Renal cortical epithelial cell (primary cell): Measurements from ENCODE around the gene HLA-DOB. TPM values are rescaled to one million over a fixed set of nuclear protein-coding genes. Genes with fewer than 3 reads are reported as not detected.

Source experiments
- DNase-seq: peaks from one replicate; pipeline ENCODE4 v3.0.0-alpha.2; 2011; ENCODE audit warnings: low read depth
- total RNA-seq: library from RNA; depleted of rRNA; stranded (reverse); fragments of >200 nt; gene quantifications from 2 replicates; pipeline ENCODE4 v1.2.3, GENCODE V29; 2014

HLA-DOB gene
- total RNA-seq, 1 donor from 2014 or later: not detected

DNA sequence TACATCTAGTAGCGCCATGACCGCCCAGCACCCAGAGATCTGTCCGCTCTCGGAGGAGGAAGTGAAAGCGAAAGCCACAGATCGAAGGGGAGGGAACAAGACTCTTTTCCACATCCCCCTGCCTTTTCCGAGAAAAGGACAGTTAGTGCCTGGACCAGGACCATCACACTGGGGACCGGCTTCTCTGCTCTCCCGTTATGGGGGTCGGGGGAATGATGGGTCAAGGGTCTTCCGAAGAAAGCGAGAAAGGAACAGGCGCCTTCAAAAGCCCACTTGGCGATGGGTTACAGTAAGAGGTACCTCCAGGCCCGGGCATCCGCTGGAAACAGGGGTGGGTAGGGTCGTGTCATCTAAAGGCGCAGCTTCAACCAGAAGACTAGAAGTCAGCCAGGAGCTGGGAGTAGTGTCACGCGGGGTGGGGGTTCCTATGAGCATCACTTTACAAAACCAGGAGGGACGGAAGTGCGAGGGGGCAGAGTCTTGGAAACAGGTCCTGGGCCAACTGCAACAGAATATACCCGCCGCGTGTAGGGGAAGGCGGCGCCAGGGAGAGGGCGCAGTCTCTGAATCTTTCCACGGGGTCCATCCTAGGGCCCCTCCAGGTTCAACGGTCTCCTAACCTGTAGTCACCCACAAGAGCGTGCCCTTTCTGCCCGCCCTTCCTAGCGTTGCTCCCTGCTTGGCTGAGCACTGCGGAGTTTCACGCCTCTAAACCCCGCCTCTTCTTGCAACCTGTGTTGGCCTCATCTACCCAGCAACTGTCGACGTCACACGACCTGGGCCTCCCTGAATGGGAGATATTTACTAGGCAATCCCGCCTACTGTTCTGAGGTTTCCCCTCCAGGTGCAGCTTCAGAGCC lies 27.4 kb upstream of the HLA-DOB start, which contains the start of gene PSMB8:
PSMB8 (minus strand) TSS at position 69 of the 860 bp plus-strand sequence; CDS start at position 18, 51 bp downstream.
- DNase-seq: peak; percentile 96

GRCh38 chr6:32843331-32843978 lies 26.7 kb upstream of the HLA-DOB start:
- no peak for DNase-seq

DNA sequence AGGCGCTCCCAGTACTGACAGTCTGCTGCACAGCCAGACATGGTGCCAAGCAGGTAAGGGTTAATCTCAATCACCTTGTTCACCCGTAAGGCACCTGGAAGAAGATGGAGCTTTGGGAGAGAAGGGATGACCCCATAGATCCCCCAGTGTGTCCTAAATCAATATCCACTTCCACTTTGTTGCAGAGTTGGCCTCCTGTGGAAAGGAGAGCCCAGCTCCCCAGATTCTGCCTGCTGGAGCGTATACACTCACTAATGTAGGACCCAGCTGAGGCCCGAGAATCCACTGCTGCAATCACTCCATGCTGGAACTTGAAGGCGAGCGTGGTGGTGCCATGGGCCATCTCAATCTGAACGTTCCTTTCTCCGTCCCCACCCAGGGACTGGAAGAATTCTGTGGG lies 25.9 kb upstream of the HLA-DOB start:
- DNase-seq: no peak

DNA sequence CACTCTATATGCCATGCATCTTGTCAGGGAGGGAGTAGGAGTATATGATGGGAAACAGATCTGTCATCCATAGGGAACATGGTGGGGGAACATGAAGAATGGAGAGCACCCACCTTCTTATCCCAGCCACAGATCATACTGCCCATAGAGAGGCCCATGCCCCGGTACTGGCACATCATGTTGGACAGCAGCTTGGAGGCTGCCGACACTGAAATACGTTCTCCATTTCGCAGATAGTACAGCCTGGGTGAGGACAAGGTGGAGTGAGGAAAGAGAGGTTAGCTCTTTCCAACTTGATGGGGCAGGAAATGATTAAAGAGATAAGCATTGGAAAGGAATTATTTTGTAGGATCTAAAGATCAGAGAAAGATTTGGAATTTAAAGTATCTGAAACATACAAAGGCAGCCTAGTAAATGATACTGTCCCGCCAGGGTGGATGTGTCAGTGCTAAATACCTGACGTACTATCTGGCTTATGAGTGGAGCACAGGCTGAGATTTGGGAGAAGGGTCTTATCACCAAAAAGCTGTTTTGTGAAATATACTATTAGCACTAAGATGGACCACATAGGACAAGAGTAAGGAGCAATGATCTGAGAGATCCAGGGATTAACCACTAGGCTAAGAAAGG lies 25.3 kb upstream of the HLA-DOB start:
- no peak for DNase-seq

- no peak for DNase-seq
These were observed 23.9 kb upstream of the HLA-DOB start for GRCh38 chr6:32840604-32841246.

DNA sequence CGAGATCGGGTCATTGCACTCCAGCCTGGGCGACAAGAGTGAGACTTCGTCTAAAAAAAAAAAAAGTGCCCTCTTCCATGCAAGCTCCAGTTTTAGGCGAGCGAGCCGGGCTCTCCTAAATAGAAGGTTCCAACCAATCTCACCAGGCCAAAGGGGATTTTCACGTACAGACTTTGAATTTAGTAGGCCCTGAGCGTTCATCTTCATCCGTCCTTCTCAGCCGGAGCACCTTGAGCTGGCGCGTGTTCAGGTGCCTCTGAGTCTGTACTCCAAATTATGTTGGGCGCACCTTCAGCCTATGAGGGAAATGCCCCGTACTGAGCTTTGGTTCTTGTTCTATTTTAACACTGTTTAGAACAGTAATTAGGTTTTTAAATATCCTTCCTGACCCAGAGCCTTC lies 22.6 kb upstream of the HLA-DOB start:
- no peak for DNase-seq

DNA sequence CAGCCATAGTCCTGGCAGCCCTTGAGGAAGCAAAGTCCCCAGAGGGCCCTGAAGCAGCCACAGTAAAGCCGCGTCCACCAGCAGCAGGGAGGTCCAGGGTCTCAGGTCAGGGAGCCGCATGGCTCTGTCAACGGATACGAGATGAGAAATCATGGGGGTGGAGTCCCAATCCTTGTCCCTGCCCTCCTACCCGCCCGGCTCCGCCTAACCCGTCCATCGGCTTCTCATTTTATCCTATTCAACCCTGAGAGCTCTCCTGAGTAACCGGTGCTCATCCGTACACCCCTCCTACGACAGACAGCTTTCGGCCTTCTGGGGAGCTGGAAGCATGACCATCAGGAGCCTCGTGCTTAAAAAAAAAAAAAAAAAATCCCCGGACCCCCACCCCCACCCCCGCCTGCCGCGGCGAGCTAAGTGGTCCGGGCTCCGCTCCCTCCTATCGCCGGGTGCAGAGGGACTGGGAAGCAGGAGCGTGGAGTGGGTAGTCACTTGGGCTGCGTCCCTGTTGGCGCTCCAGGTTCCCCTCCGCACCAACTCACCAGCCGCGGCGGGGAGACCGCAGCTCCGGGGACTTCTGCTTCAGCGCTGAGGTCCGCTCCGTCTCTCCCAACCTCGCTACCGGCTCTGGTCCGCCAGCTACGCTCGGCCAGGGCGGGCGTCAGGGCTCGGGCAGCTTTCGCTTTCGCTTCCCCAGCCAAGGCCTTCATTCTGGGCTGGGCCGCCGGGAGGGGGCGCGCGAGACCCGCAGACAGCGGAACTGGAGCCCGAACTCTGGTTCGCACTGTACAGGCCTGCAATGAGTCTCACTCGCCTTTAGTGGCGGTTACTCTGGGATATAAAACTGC lies 21.5 kb upstream of the HLA-DOB start, which contains the start of gene TAP2:
TAP2 (minus strand) TSS at position 626 of the 845 bp plus-strand sequence; CDS start at position 120, 506 bp downstream.
- DNase-seq: peak; percentile 73

- DNase-seq: no peak
These were observed 20.9 kb upstream of the HLA-DOB start for GRCh38 chr6:32837651-32838113.

DNA sequence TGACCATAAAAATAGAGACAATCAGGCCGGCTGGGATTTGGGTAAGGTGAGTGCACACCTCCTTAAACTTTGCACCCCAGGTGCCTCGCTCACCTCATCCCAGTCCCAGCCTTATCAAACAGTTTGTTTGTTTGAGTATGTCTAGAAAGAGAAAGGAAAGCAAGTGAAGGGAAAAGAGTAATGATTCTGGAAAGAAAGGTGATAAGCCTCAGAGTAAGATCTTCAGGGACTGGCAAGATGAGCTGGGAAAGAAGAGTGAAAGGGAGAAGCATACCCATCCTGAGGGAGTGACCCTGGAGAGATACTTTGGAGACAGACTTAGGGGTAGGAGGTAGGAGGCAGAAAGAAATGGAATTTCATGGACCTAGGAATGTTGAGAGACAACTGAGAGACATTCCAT lies 20.1 kb upstream of the HLA-DOB start:
- DNase-seq: no peak

DNA sequence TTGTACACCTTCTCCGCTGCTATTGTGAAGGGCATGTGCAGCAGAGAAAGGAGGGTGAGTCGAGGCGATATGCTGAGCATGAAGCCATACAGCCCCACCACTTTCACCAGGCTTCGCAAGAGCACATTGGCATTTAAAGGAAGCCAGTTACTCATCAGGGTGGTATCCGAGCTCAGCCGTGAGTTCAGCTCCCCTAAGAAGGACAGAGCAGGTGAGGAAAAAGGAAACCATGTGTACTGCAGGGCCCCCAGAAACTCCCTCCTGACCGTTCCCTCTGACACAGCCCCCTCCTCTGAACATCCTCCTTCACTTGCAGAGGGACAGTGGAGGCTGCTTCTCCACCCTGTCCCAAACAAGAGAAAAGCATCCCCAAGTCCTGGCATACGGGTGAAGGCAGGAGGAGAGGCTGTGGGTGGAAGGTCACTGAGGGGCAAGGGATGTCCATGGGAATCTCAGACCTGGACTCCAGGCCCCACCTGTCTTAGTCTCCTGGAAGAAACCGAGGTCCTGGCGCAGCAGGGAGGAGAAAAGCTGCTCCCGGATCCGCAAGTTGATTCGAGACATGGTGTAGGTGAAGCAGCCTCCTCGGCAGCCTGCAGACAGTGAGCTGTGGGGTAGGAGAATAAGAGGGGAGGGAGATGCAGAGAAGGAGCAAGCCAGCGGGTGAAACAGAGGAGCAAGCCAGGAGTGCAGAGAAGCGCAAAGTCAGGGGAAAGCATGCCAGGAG lies 18.5 kb upstream of the HLA-DOB start:
- no peak for DNase-seq

- no peak for DNase-seq
These were observed 16.9 kb upstream of the HLA-DOB start for GRCh38 chr6:32833664-32834063.

DNA sequence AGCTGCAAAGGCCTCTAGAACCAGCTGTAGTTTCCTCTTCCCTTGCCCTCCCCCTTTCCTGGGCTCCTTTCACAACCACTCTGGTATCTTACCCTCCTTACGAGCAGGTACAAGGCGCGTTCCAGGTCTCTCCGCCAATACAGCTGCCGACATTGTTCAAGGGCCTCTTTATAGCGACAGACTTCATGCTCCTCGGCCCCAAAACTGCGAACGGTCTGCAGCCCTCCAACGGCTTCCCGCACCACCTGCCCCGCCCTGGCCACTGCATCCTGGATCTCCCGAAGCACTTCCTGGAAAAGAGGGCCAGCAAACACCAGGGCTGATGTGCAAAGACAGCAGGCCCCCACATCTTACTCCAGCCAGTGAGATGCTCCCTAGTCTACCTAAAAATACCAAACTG lies 15.7 kb upstream of the HLA-DOB start:
- DNase-seq: no peak

- no peak for DNase-seq
These were observed 14.1 kb upstream of the HLA-DOB start for GRCh38 chr6:32830936-32831335.

- DNase-seq: no peak
These were observed 13.2 kb upstream of the HLA-DOB start for GRCh38 chr6:32830017-32830416.

- no peak for DNase-seq
These were observed 12.7 kb upstream of the HLA-DOB start for GRCh38 chr6:32829495-32829894.

- no peak for DNase-seq
These were observed 10.2 kb upstream of the HLA-DOB start for GRCh38 chr6:32827025-32827424.

DNA sequence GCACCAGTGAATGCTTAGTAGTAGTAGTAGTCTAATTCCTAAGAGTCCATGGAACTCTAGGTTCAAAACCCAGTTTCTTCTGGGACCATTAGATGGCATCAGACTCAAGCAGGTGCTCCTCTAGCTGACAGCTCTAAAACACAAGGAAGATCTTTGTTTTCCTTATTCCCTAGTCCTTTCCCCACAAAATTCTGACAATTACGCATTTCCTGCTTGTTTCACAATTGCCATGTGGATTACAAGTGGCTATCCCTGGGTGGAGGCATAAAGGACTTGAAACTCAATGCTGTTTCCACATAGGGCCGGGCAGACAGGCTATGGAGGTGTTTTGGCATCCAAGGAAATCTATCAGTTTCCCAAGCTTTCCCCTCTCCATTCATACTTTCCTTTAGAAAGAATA lies 9.2 kb upstream of the HLA-DOB start:
- DNase-seq: peak; percentile 64

GRCh38 chr6:32819729-32820128 lies 2.9 kb upstream of the HLA-DOB start:
- DNase-seq: peak; percentile 99

DNA sequence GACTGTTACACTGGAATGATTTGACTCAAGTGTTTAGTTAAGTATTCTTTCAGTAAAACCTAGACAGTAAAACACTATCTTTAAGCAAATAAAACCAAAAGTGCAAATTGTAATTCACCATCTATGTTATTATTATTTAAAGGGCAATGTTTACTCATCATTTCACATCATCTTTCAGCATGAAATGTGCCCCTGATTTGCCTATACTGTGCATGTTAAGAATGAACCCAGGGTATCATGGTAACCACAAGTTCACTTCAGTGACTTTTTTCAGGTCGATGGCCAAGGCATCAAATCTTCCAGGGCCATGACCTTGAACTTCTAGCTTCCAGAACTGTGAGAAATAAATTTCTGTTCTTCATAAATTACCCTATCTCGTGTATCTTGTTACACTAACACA lies 2.1 kb upstream of the HLA-DOB start:
- no peak for DNase-seq

DNA sequence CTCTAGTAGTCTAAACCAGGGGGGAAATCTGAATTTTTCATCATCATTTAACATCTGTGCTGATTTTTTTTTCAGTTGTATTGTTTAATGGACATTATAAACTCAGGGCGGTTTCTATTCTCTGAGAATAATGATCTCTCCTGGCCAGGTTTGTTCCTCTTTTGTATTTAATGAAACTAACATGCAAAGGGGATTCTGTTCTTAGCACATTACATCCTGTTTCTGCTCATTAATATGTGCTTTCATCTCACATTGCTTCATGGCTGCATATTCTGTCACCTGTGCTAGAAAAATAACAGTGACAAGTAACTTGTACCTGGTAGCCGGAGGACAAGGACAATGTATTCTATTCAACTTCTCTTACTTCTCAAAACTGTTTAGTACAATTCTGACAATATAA lies 806 bp downstream of the HLA-DOB start:
- no peak for DNase-seq
